ENCODE results near the gene ARID1B.

GRCh38 chr6:156880913-156881312, 103.7 kb downstream of the ARID1B start:
- TF ChIP-seq CTCF (IDR thresholded peaks at IDR 0.05) (no peak), REST (IDR thresholded peaks at IDR 0.05; ENCODE audit: insufficient read depth in 1 of 2, low read depth in 2 of 2, low read length in 1 of 2) (no peak), SIN3A (IDR thresholded peaks at IDR 0.05; ENCODE audit: borderline replicate concordance, insufficient read depth, low read depth, low read length) (no peak), POLR2AphosphoS5 (IDR thresholded peaks at IDR 0.05; ENCODE audit: low read depth, low read length) (no peak)
